ENCODE results near the gene MVP.

Gene MVP

DNA sequence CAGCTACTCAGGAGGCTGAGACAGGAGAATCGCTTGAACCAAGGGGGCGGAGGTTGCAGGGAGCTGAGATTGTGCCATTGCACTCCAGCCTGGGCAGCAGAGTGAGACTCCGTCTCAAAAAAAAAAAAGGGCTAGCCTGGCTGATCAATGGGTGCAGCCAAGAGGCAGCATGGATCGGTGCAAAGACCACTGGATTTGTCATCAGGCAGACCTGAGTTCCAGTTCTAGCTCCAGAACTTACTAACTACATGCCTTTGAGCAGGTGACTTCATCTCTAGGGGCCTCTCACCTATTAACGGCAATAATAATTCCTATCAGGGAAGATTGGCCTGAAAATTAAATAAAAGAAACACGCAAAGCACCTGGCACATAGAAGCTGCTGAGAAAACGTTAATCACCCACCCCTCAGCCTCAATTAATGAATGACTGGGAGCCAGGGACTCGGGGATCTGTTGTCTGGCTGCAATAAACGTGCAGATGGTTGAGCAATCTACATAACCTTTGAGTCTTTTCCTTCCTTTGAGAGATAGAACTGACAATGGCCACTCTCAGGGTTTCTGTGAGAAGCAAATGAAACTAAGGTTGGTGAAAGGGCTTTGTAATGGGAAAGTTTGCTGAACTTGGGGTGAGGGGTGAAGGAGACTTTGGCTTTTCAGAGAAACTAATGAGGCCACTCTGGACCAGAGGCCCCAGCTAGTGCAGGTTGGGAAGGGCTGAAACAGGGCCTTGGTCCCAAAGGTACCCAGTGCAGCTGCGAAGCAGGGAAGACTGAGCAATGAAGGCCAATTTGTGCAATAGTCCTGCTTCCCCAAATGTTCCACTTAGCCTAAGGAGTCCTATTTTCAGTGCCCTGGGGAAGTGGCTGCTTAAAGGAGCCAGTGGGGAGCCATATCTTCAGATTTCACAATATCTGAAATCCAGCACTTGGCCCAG is 71.5 kb downstream of the MVP start:
- Histone ChIP-seq H3K9ac (ENCODE audit: low read length) (no peak overlapping the region), H3K27me3 (ENCODE audit: low read depth, low read length) (peaks cover 4% of the 10 kb centered on the region; the same call in 1 of the 2 replicates), H3K4me1 (ENCODE audit: low read length) (no peaks in the 10 kb centered on the region), H3K9me3 (ENCODE audit: insufficient read depth, low read length) (no peaks in the 10 kb centered on the region), H2AFZ (ENCODE audit: low read depth, low read length) (no peak overlapping the region), H3K79me2 (ENCODE audit: low read length) (no peaks in the 10 kb centered on the region), H3K36me3 (replicated peaks; ENCODE audit: low read depth, low read length) (no peaks in the 10 kb centered on the region), H4K20me1 (ENCODE audit: insufficient read depth, low read length) (no peaks in the 10 kb centered on the region), H3K4me3 (ENCODE audit: low read length) (no peak overlapping the region), H3K4me2 (ENCODE audit: low read length) (no peak overlapping the region), H3K27ac (ENCODE audit: low read length) (no peak overlapping the region)
- TF ChIP-seq, protein P1, sequence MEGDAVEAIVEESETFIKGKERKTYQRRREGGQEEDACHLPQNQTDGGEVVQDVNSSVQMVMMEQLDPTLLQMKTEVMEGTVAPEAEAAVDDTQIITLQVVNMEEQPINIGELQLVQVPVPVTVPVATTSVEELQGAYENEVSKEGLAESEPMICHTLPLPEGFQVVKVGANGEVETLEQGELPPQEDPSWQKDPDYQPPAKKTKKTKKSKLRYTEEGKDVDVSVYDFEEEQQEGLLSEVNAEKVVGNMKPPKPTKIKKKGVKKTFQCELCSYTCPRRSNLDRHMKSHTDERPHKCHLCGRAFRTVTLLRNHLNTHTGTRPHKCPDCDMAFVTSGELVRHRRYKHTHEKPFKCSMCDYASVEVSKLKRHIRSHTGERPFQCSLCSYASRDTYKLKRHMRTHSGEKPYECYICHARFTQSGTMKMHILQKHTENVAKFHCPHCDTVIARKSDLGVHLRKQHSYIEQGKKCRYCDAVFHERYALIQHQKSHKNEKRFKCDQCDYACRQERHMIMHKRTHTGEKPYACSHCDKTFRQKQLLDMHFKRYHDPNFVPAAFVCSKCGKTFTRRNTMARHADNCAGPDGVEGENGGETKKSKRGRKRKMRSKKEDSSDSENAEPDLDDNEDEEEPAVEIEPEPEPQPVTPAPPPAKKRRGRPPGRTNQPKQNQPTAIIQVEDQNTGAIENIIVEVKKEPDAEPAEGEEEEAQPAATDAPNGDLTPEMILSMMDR (IDR thresholded peaks at IDR 0.05; ENCODE audit: low read depth, low read length) = no peak
- TF ChIP-seq EZH2phosphoT487 (IDR thresholded peaks at IDR 0.05; ENCODE audit: low read depth) = no peak

DNA sequence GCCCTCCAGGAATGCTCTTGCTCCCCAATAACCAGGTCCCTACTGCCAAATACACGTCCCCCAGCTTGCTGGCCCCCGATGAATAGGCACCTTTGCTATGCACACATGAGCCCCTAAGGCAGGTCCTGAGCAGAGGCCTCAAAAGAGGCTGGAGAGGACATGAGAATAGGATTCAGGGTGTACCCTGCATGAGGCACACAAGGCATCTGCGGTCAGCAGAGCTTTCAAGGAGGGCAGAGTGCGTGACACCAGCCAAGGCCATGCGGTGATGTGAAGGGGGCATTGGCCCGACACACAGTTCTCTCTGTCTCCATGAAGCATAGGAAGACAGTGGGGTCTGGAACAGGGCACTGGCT is 72.2 kb downstream of the MVP start:
- H3K27me3 ChIP-seq (ENCODE audit: low read depth, low read length) = peaks cover 4% of the 10 kb centered on the region; the same call in 1 of the 2 replicates
- H3K79me2 ChIP-seq (ENCODE audit: low read length) = no peaks in the 10 kb centered on the region
- peaks cover 2% of the 10 kb centered on the region; the same call in 1 of the 2 replicates for H4K20me1 ChIP-seq (ENCODE audit: insufficient read depth, low read length)
- H3K4me3 ChIP-seq (ENCODE audit: low read length) = no peak overlapping the region
- H3K36me3 ChIP-seq (replicated peaks; ENCODE audit: low read depth, low read length) = no peaks in the 10 kb centered on the region
- no peaks in the 10 kb centered on the region for H3K4me1 ChIP-seq (ENCODE audit: low read length)
- H2AFZ ChIP-seq (ENCODE audit: low read depth, low read length) = no peak overlapping the region
- H3K27ac ChIP-seq (ENCODE audit: low read length) = no peak overlapping the region
- H3K4me2 ChIP-seq (ENCODE audit: low read length) = no peak overlapping the region
- H3K9ac ChIP-seq (ENCODE audit: low read length) = no peak overlapping the region
- TF ChIP-seq, protein P1 (IDR thresholded peaks at IDR 0.05; ENCODE audit: low read depth, low read length) = no peak
- TF ChIP-seq EZH2phosphoT487 (IDR thresholded peaks at IDR 0.05; ENCODE audit: low read depth) = no peak
- H3K9me3 ChIP-seq (ENCODE audit: insufficient read depth, low read length) = no peaks in the 10 kb centered on the region

DNA sequence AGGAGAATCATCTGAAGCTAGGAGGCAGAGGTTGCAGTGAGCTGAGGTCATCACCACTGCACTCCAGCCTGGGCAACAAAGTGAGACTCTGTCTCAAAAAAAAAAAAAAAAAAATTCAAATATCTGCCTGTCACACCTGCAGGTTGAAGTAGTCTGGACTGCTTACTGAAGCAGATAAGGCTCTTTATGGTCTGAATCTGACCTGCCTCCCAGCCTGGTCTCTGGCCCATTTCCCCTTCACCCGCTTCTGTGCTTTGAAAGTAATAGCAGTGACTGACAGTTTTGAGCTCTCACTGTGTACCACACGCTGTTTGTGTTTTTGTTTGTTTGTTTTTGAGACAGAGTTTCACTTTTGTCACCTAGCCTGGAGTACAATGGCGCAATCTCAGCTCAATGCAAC is 73.3 kb downstream of the MVP start:
- no peaks in the 10 kb centered on the region for H3K4me1 ChIP-seq (ENCODE audit: low read length)
- H3K27ac ChIP-seq (ENCODE audit: low read length) = no peak overlapping the region
- peaks cover 8% of the 10 kb centered on the region for H3K27me3 ChIP-seq (ENCODE audit: low read depth, low read length)
- no peak overlapping the region for H3K4me2 ChIP-seq (ENCODE audit: low read length)
- H3K79me2 ChIP-seq (ENCODE audit: low read length) = no peaks in the 10 kb centered on the region
- H3K9ac ChIP-seq (ENCODE audit: low read length) = no peak overlapping the region
- TF ChIP-seq EZH2phosphoT487 (IDR thresholded peaks at IDR 0.05; ENCODE audit: low read depth) = no peak
- TF ChIP-seq, protein P1 (IDR thresholded peaks at IDR 0.05; ENCODE audit: low read depth, low read length) = no peak
- H4K20me1 ChIP-seq (ENCODE audit: insufficient read depth, low read length) = peaks cover 3% of the 10 kb centered on the region
- H3K4me3 ChIP-seq (ENCODE audit: low read length) = no peak overlapping the region
- no peaks in the 10 kb centered on the region for H3K36me3 ChIP-seq (replicated peaks; ENCODE audit: low read depth, low read length)
- no peak overlapping the region for H2AFZ ChIP-seq (ENCODE audit: low read depth, low read length)
- H3K9me3 ChIP-seq (ENCODE audit: insufficient read depth, low read length) = no peaks in the 10 kb centered on the region

DNA sequence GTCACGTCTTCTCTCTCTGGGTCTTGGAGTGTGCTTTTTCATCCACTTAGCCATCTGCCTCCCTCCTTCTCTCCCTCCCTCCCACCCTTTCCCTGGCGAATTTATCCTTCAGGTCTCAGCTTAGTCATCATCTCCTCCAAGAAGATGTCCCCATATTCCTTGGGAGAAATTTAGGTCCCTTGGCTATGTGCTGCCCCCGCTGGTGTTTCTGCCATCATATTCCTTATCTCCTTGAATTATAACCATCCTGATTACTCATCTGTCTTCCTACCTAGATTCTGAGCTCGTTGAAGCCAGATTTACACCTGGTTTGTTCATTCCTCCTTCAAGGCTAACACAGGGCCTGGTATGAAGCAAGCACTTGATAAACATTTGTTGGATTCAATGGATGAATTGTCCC is 74.1 kb downstream of the MVP start:
- no peak overlapping the region for H2AFZ ChIP-seq (ENCODE audit: low read depth, low read length)
- H4K20me1 ChIP-seq (ENCODE audit: insufficient read depth, low read length) = peaks cover 3% of the 10 kb centered on the region
- H3K4me1 ChIP-seq (ENCODE audit: low read length) = no peaks in the 10 kb centered on the region
- no peak overlapping the region for H3K9ac ChIP-seq (ENCODE audit: low read length)
- H3K27me3 ChIP-seq (ENCODE audit: low read depth, low read length) = peaks cover 8% of the 10 kb centered on the region
- no peak overlapping the region for H3K4me2 ChIP-seq (ENCODE audit: low read length)
- H3K27ac ChIP-seq (ENCODE audit: low read length) = no peak overlapping the region
- no peaks in the 10 kb centered on the region for H3K9me3 ChIP-seq (ENCODE audit: insufficient read depth, low read length)
- no peaks in the 10 kb centered on the region for H3K36me3 ChIP-seq (replicated peaks; ENCODE audit: low read depth, low read length)
- H3K79me2 ChIP-seq (ENCODE audit: low read length) = no peaks in the 10 kb centered on the region
- H3K4me3 ChIP-seq (ENCODE audit: low read length) = no peak overlapping the region
- TF ChIP-seq, protein P1 (IDR thresholded peaks at IDR 0.05; ENCODE audit: low read depth, low read length) = no peak
- no peak for TF ChIP-seq EZH2phosphoT487 (IDR thresholded peaks at IDR 0.05; ENCODE audit: low read depth)
